GM10266 (cell line): Measurements from ENCODE around the gene CYP4F3.

Experiments
- DNase-seq: peaks from one replicate; pipeline ENCODE4 v3.0.0; 2012; ENCODE audit errors: extremely low spot score
- CTCF ChIP-seq: IDR thresholded peaks from 2 replicates; pipeline ENCODE4 v1.5.1; 2012; ENCODE audit warnings: mild to moderate bottlenecking, low read depth; ENCODE audit not compliant: control insufficient read depth, insufficient read depth; ENCODE audit errors: missing control alignments

CYP4F3 gene

GRCh38 chr19:15656467-15656866 lies 15.8 kb downstream of the CYP4F3 start:
- no peak for TF ChIP-seq CTCF
- DNase-seq, result no peak

- TF ChIP-seq CTCF, result no peak
- no peak for DNase-seq
Observed at GRCh38 chr19:15663247-15663646, 22.6 kb downstream of the CYP4F3 start.

GRCh38 chr19:15666186-15666585 lies 25.5 kb downstream of the CYP4F3 start:
- no peak for DNase-seq
- TF ChIP-seq CTCF, result no peak

GRCh38 chr19:15666883-15667282 lies 26.2 kb downstream of the CYP4F3 start:
- no peak for DNase-seq
- TF ChIP-seq CTCF, result no peak

- DNase-seq, result no peak
- no peak for TF ChIP-seq CTCF
Observed at GRCh38 chr19:15669440-15669839, 28.7 kb downstream of the CYP4F3 start.

- no peak for DNase-seq
- no peak for TF ChIP-seq CTCF
Observed at GRCh38 chr19:15669891-15670290, 29.2 kb downstream of the CYP4F3 start.

GRCh38 chr19:15671237-15671821 lies 30.6 kb downstream of the CYP4F3 start:
- no peak for DNase-seq
- TF ChIP-seq CTCF, result no peak
